ENCODE data around the gene PIP5K1C. TPM values are rescaled to one million over a fixed set of nuclear protein-coding genes. Genes with fewer than 3 reads are reported as not detected.

The PIP5K1C gene
- total and polyA plus RNA-seq, 9 of the 15 experiments (the other 6 are each of a cell fraction or from before 2014, with no cell fraction given), result 0.38 to 22.1 (median 4.1) TPM

DNA sequence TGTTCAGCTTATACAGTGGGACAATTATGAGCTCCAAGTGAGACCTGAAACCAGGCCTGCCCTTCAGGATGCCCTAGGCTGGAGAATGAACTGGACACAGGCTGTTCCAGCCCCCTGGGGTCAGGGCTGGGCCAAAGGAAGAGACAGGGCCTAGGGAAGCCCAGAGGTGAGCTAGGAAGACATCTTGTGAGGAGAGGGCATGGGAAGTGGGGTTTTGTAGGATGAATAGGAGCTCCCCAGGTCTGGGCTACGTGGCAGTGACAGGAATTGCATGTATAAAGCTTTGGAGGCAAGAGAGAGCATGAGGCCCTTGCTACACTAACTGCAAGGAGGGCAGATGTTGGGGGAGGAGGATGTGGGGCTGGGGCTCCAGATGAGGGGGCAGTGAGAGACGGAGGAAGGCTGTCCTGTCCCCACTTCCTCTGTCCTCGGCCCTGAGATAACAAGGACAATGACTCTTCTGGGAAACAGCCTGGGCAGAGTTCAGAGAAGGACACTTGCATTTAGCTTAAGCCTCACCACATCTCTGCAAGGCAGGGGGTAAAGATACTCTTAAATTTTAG lies 92.1 kb downstream of the PIP5K1C start (continued):
- TF ChIP-seq, protein P1, sequence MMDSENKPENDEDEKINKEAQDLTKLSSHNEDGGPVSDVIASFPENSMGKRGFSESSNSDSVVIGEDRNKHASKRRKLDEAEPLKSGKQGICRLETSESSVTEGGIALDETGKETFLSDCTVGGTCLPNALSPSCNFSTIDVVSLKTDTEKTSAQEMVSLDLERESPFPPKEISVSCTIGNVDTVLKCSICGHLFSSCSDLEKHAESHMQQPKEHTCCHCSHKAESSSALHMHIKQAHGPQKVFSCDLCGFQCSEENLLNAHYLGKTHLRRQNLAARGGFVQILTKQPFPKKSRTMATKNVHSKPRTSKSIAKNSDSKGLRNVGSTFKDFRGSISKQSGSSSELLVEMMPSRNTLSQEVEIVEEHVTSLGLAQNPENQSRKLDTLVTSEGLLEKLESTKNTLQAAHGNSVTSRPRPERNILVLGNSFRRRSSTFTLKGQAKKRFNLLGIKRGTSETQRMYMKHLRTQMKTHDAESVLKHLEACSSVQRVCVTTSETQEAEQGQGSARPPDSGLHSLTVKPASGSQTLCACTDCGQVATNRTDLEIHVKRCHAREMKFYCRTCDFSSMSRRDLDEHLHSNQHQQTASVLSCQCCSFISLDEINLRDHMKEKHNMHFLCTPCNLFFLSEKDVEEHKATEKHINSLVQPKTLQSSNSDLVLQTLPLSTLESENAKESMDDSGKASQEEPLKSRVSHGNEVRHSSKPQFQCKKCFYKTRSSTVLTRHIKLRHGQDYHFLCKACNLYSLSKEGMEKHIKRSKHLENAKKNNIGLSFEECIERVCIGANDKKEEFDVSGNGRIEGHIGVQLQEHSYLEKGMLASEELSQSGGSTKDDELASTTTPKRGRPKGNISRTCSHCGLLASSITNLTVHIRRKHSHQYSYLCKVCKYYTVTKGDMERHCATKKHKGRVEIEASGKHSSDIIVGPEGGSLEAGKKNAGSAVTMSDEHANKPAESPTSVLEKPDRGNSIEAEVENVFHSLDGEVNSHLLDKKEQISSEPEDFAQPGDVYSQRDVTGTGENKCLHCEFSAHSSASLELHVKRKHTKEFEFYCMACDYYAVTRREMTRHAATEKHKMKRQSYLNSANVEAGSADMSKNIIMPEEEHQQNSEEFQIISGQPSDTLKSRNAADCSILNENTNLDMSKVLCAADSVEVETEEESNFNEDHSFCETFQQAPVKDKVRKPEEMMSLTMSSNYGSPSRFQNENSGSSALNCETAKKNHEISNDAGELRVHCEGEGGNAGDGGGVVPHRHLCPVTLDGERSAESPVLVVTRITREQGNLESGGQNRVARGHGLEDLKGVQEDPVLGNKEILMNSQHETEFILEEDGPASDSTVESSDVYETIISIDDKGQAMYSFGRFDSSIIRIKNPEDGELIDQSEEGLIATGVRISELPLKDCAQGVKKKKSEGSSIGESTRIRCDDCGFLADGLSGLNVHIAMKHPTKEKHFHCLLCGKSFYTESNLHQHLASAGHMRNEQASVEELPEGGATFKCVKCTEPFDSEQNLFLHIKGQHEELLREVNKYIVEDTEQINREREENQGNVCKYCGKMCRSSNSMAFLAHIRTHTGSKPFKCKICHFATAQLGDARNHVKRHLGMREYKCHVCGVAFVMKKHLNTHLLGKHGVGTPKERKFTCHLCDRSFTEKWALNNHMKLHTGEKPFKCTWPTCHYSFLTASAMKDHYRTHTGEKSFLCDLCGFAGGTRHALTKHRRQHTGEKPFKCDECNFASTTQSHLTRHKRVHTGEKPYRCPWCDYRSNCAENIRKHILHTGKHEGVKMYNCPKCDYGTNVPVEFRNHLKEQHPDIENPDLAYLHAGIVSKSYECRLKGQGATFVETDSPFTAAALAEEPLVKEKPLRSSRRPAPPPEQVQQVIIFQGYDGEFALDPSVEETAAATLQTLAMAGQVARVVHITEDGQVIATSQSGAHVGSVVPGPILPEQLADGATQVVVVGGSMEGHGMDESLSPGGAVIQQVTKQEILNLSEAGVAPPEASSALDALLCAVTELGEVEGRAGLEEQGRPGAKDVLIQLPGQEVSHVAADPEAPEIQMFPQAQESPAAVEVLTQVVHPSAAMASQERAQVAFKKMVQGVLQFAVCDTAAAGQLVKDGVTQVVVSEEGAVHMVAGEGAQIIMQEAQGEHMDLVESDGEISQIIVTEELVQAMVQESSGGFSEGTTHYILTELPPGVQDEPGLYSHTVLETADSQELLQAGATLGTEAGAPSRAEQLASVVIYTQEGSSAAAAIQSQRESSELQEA (IDR thresholded peaks at IDR 0.05; ENCODE audit: low read depth), result no peak
- TF ChIP-seq NFYB (IDR thresholded peaks at IDR 0.05; ENCODE audit: extremely low read depth, insufficient read length), result no peak
- TF ChIP-seq, protein P2, sequence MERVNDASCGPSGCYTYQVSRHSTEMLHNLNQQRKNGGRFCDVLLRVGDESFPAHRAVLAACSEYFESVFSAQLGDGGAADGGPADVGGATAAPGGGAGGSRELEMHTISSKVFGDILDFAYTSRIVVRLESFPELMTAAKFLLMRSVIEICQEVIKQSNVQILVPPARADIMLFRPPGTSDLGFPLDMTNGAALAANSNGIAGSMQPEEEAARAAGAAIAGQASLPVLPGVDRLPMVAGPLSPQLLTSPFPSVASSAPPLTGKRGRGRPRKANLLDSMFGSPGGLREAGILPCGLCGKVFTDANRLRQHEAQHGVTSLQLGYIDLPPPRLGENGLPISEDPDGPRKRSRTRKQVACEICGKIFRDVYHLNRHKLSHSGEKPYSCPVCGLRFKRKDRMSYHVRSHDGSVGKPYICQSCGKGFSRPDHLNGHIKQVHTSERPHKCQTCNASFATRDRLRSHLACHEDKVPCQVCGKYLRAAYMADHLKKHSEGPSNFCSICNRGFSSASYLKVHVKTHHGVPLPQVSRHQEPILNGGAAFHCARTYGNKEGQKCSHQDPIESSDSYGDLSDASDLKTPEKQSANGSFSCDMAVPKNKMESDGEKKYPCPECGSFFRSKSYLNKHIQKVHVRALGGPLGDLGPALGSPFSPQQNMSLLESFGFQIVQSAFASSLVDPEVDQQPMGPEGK (CRISPR knock-in tag; IDR thresholded peaks at IDR 0.05; ENCODE audit: borderline replicate concordance), result no peak
- TF ChIP-seq ZC3H4 (CRISPR knock-in tag; IDR thresholded peaks at IDR 0.05; ENCODE audit: borderline replicate concordance), result no peak
- TF ChIP-seq LEF1 (IDR thresholded peaks at IDR 0.05), result peak; percentile 48; the same call in 1 of the 2 replicates
- TF ChIP-seq SRSF1 (IDR thresholded peaks at IDR 0.05; ENCODE audit: low read depth, low read length), result no peak
- no peak for TF ChIP-seq NR4A1 (CRISPR knock-in tag; IDR thresholded peaks at IDR 0.05)
- TF ChIP-seq NR4A1 (tag; IDR thresholded peaks at IDR 0.05), result no peak
- TF ChIP-seq ATF1 (CRISPR knock-in tag; IDR thresholded peaks at IDR 0.05), result no peak
- TF ChIP-seq ATF1 (tag; IDR thresholded peaks at IDR 0.05), result peak; percentile 41; the same call in 1 of the 2 replicates
- no peak for TF ChIP-seq RFX1 (IDR thresholded peaks at IDR 0.05)
- no peak for TF ChIP-seq DDX20 (tag; IDR thresholded peaks at IDR 0.05; ENCODE audit: low read depth)
- no peak for TF ChIP-seq NUFIP1 (IDR thresholded peaks at IDR 0.05; ENCODE audit: partially characterized antibody)
- no peak for TF ChIP-seq CCNT2 (IDR thresholded peaks at IDR 0.05; ENCODE audit: borderline replicate concordance, extremely low read depth, insufficient read length, low read depth, low read length)
- no peak for TF ChIP-seq HMG20B (CRISPR knock-in tag; IDR thresholded peaks at IDR 0.05)
- TF ChIP-seq ZNF551 (CRISPR knock-in tag; IDR thresholded peaks at IDR 0.05), result no peak
- no peak for TF ChIP-seq THAP7 (CRISPR knock-in tag; IDR thresholded peaks at IDR 0.05)
